ENCODE data around the gene SEC31A.

- TF ChIP-seq GATA2 (IDR thresholded peaks at IDR 0.05; ENCODE audit: low read depth, low read length) (no peak), GATA3 (IDR thresholded peaks at IDR 0.05; ENCODE audit: low read depth, low read length) (no peak)
These were observed 110.7 kb downstream of the SEC31A start for GRCh38 chr4:82780170-82780751.
